Nephron progenitor cell (in vitro differentiated cells): ENCODE data around the gene FSTL3.

ENCODE experiments used
- DNase-seq: peaks from one replicate; pipeline ENCODE4 v3.0.0; 2021
- H3K27ac Mint-ChIP-seq: 2 replicates; pipeline ENCODE4 v1.8.0; 2021; ENCODE audit warnings: mild to moderate bottlenecking, moderate library complexity, mixed read lengths
- H3K27me3 Mint-ChIP-seq: 2 replicates; pipeline ENCODE4 v1.8.0; 2021; ENCODE audit warnings: mild to moderate bottlenecking, low read depth, mixed read lengths; ENCODE audit not compliant: poor library complexity
- H3K36me3 Mint-ChIP-seq: 2 replicates; pipeline ENCODE4 v1.8.0; 2021; ENCODE audit warnings: low read depth, mixed read lengths
- H3K4me1 Mint-ChIP-seq: 2 replicates; pipeline ENCODE4 v1.8.0; 2021; ENCODE audit warnings: mixed read lengths
- H3K4me3 Mint-ChIP-seq: 2 replicates; pipeline ENCODE4 v1.8.0; 2021; ENCODE audit warnings: mild to moderate bottlenecking, moderate library complexity, mixed read lengths
- H3K9me3 Mint-ChIP-seq: 2 replicates; pipeline ENCODE4 v1.8.0; 2021; ENCODE audit warnings: mild to moderate bottlenecking, moderate library complexity, mixed read lengths
- CTCF ChIP-seq: fragments of 200-600 bp; sonication (generic); IDR thresholded peaks from 2 replicates; pipeline ENCODE4 v1.5.0; 2021; ENCODE audit warnings: antibody characterized with exemption

The FSTL3 gene

DNA sequence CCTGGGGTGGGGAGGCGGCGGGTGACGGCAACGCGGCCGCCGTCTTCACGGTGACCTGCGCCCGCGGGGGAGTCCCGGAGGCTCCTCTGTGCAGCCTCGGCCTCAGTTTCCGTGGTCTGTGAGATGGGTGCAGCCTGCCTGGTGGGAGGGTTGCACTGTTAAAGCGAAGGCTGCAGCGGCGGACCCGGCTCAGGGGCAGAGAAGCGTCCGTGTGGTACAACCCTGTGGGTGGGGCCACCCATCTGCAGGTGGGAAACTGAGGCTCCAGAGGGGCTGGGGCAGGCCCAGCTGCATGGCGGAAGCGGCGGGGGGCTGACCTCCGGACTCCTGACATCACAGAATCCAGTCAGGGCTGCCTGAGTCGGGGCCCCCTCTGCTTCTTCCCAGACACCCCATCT lies 36.0 kb upstream of the FSTL3 start:
- DNase-seq: no peak
- Mint-ChIP-seq H3K27me3 (peaks cover 30% of the 10 kb centered on the region), H3K36me3 (peaks cover 8% of the 10 kb centered on the region), H3K4me3 (no peak overlapping the region), H3K9me3 (peaks cover 4% of the 10 kb centered on the region), H3K4me1 (peaks cover 15% of the 10 kb centered on the region), H3K27ac (no peak overlapping the region)
- TF ChIP-seq CTCF: no peak

- Mint-ChIP-seq H3K4me1 (peaks cover 15% of the 10 kb centered on the region), H3K27me3 (peaks cover 30% of the 10 kb centered on the region), H3K4me3 (no peak overlapping the region), H3K9me3 (peaks cover 4% of the 10 kb centered on the region), H3K36me3 (peaks cover 8% of the 10 kb centered on the region), H3K27ac (no peak overlapping the region)
- no peak for DNase-seq
- TF ChIP-seq CTCF: no peak
Measured at GRCh38 chr19:640606-641189, 35.5 kb upstream of the FSTL3 start.

GRCh38 chr19:641702-642101 lies 34.5 kb upstream of the FSTL3 start:
- H3K27ac Mint-ChIP-seq: no peak overlapping the region
- TF ChIP-seq CTCF: no peak
- peaks cover 15% of the 10 kb centered on the region for H3K4me1 Mint-ChIP-seq
- no peak for DNase-seq
- peaks cover 14% of the 10 kb centered on the region for H3K36me3 Mint-ChIP-seq
- H3K4me3 Mint-ChIP-seq: no peak overlapping the region
- peaks cover 4% of the 10 kb centered on the region for H3K9me3 Mint-ChIP-seq
- peaks cover 23% of the 10 kb centered on the region for H3K27me3 Mint-ChIP-seq

DNA sequence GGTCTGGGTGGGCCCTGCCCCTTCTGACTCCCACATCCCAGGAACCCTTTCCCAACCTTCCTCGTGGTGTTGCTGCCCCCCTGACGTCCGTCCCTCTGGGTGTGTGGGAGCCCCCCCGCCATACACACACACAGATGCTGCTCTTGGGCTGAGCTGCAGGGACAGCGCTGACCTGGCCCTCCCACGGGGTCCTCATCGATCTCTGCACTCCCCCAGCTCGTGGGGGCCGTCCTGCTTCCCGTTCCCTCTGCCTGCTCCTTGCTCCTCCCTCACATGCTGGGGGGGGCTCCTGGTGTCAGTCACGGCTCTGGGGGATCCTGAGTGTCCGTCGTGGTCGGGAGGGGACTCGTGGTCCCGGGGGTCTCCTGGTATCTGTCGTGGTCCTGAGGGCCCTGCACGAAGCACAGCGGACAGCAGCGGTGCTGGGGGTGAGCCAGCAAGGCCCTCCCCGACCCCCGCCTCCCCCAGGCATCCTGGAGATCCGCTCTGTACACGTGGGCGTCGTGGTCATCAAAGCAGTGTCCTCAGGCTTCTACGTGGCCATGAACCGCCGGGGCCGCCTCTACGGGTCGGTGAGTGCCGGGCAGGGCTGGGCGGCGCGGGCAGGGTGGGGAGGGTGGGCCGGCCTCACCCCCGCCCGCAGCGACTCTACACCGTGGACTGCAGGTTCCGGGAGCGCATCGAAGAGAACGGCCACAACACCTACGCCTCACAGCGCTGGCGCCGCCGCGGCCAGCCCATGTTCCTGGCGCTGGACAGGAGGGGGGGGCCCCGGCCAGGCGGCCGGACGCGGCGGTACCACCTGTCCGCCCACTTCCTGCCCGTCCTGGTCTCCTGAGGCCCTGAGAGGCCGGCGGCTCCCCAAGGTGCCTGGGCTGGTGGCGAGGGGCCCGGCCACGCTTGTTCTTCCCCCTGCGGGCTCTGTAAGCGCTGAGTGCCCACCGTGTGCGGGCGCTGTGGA lies 33.1 kb upstream of the FSTL3 start:
- no peaks in the 10 kb centered on the region for H3K9me3 Mint-ChIP-seq
- peaks cover 5% of the 10 kb centered on the region for H3K4me1 Mint-ChIP-seq
- H3K27ac Mint-ChIP-seq: no peak overlapping the region
- peaks cover 15% of the 10 kb centered on the region for H3K27me3 Mint-ChIP-seq
- peaks cover 10% of the 10 kb centered on the region for H3K36me3 Mint-ChIP-seq
- DNase-seq: no peak
- H3K4me3 Mint-ChIP-seq: no peak overlapping the region
- no peak for TF ChIP-seq CTCF

GRCh38 chr19:643736-644135 lies 32.5 kb upstream of the FSTL3 start:
- Mint-ChIP-seq H3K27me3 (peaks cover 9% of the 10 kb centered on the region), H3K4me3 (no peak overlapping the region), H3K9me3 (no peaks in the 10 kb centered on the region), H3K36me3 (peaks cover 10% of the 10 kb centered on the region), H3K27ac (no peak overlapping the region), H3K4me1 (peaks cover 5% of the 10 kb centered on the region)
- TF ChIP-seq CTCF: no peak
- DNase-seq: no peak
